GM10847 (cell line): ENCODE data around the gene TTC28.

Experiments
- POLR2A ChIP-seq: IDR thresholded peaks from 2 replicates; pipeline ENCODE4 v1.6.1; 2011; ENCODE audit not compliant: insufficient read length; ENCODE audit errors: extremely low read depth

The TTC28 gene

DNA sequence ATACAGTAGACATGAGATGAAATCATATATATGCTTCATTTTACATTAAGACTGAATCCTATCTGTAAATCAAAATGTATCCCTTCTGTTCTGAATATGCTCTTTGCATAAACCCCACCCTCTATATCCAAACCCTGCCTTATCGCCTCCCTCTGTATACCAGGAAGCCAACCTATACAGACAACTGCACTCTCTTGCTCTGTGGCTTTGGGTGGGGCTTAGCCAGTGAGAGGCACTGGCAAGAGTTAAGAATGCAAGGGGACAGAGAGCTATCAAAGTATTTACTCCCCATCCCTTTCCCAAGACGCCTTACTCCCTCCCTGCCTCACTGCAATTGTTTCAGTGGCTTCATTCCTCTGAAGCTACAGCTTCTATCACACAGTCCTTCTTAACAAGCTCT is 309.8 kb downstream of the TTC28 start:
- TF ChIP-seq POLR2A = no peak

DNA sequence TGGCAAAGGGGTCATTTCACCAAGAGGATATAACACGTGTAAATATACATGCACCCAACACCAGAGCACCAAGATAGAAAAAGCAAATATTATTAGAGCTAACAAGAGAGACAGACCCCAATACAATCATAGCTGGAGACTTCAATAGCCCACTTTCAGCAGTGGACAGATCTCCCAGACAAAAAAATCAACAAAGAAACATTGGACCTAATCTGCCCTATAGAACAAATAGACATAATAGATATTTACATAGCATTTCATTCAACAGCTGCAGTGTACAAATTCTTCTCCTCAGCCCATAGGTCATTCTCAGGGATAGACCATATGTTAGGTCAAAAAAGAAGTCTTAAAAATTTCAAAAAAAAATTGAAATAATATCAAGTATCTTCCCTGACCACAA is 312.8 kb downstream of the TTC28 start:
- no peak for TF ChIP-seq POLR2A

DNA sequence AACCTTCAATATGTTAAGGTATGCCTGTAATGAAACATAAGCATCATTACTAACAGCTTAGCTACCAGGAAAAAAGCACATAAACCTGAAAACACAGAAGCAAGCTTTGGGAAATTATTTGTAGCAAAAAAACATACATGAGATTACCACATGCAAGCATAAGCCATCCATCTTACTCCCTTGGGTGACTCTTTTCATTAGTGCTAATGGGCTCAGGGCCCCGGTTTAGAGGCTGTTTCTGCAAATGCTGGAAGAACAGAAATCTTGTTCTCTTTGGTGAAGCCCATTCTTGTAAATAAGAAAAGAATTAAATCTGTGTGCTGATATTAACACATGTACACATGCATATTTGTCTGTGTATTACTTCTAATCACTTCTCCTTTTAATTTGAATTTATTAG is 314.3 kb downstream of the TTC28 start:
- TF ChIP-seq POLR2A = no peak

DNA sequence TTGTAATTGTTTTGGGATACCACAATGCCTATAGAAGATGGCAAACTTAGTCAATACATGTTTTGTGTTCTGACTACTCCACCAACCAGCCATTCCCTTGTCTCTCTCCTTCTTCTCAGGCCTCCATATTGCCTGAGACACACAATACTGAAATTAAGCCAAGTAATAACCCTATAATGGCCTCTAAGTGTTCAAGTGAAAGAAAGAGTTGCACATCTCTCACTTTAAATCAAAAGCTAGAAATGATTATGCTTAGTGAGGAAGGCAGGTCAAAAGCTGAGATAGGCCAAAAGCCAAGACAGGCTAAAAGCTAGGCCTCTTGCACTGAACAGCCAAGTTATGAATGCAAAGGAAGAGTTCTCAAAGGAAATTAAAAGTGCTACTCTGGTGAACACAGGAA is 318.7 kb downstream of the TTC28 start:
- TF ChIP-seq POLR2A = no peak

DNA sequence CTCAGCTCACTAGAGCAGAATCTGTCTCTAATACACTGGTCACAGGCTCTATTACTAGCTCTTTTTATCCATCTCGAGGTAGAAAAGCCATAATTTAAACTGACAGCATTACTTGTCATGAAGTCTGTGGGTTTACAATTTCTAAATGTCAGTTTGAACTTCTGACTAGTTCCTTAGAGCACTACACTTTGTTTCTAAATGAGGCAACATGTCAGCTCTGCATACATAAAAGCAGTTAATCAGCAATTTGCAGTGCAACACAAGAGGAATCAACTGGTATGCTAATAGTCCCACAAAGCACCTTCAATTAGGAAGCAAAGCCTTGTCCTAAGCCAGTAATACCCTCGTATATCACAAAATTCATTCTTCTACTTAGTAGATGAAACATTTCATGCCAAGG is 321.3 kb downstream of the TTC28 start:
- TF ChIP-seq POLR2A = no peak

DNA sequence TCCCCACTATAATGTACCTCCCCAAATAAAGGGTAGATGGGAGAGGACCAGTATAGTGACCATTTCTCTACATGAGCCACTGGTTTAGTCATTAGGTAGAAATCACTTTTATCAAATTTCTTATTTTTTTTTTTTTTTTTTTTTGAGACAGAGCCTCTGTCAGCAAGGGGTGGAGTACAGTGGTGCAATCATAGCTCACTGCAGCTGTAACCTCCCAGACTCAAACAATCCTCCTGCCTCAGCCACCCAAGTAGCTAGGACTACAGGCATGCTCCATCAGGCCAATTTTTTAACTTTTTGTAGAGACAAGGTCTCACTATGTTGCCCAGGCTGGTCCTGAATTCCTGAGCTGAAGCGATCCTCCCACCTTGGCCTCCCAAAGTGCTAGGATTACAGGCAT is 322.4 kb downstream of the TTC28 start:
- TF ChIP-seq POLR2A = no peak

DNA sequence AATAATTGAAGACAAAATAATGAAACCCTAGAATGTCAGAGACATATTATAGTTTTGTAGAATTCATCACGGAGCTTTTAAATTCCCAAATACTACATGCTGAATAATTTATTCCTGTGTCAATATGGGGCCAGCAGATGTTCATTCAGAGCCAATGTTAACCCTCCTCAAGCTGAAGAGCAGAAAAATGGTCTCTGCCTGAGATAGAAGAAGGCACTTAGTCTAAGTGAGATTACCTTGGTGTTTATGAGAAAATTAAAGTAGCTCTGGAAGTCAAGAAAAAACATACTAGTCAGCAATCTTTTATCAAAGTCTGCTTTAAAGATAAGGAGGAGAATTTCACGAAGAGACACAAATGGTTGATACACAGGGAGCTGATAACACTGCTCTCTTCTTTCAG is 328.2 kb downstream of the TTC28 start:
- no peak for TF ChIP-seq POLR2A

DNA sequence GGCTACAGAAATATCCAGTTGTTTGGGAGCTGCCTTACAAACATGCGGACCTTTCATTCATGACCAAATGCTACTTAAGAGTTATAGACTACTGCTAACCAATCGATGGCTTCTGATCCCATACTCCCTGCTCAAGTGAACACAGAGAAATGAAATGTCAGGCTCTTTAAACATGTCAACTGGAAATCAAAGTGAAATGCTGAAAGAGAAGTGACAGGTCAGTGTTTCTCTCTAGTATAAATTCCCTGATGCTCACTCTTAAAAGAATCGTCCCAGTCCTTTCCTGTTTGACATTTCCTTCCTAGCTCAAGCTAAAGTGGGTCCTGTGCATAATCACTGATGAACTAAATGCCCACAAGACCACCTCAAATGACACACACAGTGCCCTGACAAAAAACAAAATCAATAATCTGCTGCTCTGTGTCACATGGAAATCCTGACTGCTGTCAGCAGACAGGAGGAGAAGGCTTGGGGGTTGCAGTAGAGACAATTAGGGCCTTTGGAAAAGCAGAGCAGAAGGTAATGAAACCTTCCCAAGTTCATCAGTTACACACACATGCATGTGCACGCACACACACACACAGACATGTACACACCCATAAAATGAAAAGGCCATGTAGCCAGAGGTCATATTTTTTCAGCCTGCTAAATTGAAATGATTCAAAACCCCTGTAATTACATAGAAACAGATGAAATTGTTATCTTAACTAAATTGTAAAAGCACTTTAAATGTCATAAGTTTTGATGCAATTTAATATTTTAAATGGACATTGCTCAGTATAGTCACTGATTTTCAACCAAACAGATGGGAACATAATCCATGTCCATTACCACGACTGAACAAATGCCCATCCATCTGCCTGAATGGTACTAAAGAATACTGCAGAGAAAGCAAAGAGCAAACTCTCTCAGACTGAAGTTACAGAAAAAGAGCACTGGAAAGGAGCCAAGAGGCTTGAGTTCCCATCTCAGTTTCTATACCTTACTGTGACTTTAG is 330.7 kb downstream of the TTC28 start:
- TF ChIP-seq POLR2A = no peak

DNA sequence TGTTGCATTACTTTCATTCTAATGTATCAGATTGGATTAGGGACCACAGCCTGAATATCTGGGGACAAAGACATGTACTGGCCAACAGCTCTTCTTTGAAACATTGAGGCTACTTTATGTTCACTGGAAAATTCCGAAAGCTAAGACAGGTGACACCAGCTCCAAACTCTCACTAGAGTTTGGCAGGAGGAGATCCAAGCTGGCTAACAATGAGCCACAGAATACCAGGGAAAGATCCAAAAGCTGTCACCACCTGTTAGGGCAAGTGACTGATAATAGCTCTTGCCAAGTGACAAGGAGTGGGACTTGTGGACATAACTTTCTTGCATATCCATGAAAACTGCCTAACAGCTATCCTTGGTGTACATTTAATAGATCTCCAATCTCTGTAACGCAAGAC is 333.3 kb downstream of the TTC28 start:
- TF ChIP-seq POLR2A = no peak

DNA sequence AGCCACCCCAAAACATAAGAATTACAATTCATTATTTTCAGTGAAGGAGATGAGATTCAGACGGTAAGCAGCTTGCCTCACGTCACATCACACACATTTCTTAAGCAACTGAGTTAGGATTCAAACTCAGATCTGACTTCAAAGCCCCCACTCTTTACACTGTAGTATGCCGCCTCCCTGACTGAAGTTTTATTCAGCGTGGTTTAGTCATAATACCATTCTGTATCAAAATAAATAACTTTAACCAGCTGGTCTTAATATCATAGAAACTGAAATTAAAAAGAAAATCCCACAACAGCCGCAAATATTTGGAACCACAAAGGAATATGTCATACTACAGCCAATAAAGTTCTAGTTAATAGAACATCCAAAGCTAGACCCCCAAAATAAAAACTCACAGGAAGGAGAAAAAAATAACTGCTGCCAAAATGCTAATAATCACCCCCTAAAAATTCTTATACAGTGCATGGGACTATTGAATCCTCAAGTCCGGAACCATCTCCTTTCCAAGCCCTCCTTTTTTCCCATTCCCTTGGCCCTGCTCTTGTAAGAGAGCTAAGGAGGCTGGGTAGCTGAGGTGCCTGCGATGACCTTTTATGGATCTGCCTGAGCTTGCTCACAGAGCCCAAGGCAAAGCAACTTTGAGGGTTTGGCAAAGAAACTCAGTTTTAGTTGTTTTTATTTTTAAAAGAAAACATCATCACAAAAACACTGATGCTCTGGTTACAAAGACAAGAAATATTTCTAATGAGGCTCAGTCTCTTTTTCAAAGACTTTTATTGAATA is 334.5 kb downstream of the TTC28 start:
- TF ChIP-seq POLR2A = no peak

DNA sequence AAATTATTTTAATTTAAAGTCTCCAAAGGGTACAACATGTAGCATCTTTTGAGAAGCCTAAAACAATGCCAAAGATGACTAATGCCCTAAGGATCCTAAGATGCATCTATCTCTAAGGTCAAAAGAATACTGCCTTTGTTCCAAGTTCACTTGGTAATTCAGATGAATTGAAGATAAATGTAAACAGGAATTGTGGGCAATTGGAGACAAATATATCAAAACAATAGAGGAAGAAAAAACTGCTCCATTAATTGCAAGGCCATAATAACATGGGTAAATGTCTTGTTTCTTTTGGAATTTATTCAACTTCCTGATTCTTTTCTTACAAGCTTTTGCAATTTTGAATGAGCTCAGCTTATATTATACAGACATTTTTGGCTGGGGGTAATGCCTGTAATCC is 338.6 kb downstream of the TTC28 start:
- TF ChIP-seq POLR2A = no peak

DNA sequence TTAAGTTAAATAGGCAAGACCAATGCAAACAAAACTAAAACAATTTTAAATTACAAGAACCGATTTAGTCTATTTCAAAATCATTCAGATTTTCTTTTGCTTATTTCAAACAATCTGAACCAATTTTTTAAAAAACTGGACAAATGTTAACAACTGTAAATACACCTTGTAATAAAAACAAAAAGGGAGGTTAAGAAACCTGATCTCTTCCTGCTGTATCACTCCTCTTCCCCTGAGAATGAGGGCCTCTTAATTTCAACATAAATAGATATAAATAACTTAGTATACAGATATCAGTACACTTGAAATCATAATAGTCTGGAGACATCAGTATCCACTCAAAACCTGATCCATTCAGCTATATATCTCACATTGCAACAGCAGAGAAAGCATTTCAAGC is 346.6 kb downstream of the TTC28 start:
- no peak for TF ChIP-seq POLR2A

DNA sequence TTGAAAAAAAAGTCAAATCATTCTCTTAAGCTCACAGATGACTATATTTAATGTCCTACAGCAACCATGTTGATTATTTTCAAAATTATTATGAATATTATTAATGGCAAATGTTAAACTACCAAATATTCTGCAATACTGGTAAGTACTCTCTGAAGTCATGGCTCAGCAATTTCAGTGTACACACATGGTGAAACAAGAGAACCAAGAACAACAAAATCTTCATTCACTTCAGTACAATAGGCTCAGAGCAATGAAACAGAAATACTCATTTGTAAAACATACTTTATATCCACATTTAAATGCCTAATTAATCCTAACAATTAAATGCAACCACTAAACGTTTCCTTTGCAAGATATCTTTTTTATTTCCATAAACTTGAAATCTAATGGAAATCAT is 347.2 kb downstream of the TTC28 start:
- TF ChIP-seq POLR2A = no peak

DNA sequence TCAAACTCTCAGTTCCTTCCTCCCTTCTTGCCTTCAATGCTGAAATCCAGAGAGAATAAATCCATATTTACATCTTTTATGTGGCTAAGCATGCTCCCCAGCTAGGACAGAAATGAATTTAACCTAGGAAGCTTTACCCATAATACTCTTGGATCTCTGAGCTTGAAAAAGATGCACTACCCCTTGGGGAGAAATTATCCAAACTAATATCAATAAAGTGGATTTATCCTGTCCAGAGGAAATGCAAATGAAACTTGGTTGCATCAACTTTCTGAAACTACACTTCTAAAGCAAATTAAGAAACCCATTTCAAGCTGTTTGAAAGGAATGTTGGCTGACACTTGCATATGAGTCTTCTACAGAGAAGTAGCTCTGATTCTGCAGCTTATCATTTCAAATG is 347.9 kb downstream of the TTC28 start:
- no peak for TF ChIP-seq POLR2A

DNA sequence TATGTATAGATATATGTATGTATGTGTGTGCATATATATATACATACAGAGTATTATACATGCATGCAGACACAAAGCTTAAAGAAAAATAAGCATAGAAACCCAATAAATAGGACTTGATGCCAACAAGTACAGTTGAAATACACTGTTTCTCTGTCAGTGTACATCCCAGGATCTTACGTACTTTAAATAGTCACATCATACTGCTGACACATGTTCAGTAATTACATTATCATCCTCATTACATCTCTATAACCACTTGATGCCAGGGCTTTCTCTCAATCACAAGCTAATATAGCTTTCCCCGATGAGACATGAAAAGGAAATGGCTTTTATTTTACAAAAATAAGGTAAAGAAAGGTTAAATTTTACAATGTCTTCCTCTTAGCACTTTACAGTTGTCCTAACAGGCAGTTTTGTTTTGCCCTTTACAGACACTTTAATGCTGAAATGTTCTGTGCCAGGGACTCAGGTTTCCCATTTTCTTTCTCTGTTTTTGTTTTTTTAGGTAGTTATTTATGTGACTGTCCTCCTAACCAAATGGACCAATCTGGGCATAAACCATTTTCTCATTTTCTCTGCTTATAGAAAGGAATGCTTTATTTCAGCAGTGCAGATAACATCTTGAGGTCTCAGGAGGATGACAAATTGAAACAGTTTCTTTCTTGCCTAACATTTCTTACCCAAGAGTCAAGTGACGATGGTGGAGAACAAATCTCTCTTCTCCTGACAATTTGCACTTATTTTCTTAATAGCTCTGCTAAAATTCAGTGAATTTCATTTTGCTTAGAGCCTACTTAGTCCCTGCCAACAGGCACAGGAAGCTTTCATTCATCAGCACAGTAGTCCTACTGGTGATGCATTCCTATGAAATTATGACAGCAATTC is 350.2 kb downstream of the TTC28 start:
- no peak for TF ChIP-seq POLR2A

DNA sequence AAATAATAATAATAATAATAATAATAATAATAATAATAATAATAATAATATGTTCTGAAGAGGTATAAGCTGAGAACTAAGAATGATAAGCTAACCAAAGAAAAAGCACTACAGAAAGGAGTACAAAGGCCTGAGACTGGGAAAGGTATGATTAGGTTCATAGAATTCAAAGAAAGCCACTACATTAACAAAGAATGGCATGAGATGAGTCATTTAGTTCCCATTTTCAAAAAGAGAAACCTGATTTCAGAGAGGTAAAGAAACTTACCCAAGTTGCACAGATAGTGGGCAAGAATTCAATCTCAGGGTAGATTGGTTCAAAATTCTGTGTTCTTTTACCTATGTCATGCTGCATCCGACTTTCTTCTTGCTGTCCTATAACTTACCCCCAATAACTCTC is 350.9 kb downstream of the TTC28 start:
- no peak for TF ChIP-seq POLR2A

DNA sequence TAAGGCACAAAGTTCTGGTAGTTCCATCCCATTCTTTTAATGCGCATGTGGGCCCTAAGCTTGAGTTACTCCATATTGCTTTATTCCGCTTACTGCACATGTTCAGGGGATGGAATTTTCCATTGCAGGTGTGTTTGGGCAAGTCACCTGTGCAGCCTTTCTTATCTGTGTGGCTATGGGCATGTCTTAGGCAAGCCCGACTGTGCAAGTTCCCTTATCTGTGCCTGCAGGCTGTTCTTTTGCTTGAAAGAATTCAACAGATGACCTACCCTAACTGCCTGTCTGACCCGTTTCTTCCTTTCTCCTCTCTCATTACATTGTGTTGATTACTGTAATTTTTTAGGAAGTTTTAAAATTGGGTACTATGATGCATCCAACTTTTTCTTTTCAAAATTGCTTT is 363.6 kb downstream of the TTC28 start:
- TF ChIP-seq POLR2A = no peak
